Measurements from ENCODE around the gene OSBP2. TPM values are rescaled to one million over a fixed set of nuclear protein-coding genes. Genes with fewer than 3 reads are reported as not detected.

Gene OSBP2
- polyA plus RNA-seq, 1 donor (not counting 4 experiments of a cell fraction or from before 2014, with no cell fraction given) = 3.0 TPM

DNA sequence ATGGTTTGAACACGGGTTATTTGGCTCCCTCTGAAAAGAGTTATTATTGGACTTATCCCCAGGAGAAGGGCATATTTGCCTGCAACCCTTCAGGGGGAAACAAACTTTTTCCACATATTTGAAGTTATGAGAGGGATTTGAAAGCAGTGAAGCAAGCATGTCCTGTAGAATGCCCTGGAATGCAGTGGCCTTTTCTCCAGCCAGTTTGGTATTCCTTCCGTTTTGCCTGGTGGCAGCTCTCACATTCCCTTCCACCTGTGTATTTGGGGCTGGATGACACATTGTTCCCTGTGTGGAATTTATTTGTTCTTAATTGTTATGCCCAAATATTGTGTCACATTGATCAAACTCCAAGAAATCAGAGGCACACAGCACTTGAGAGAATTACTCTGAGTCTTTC lies 59.0 kb downstream of the OSBP2 start:
- Histone ChIP-seq H3K9me3 (ENCODE audit: control insufficient read depth, low read depth, low read length) (no peaks in the 10 kb centered on the region), H3K4me2 (ENCODE audit: control insufficient read depth, extremely low read depth, insufficient read depth, low read depth, low read length) (no peak overlapping the region), H3K4me3 (ENCODE audit: control insufficient read depth in 2 of 3, extremely low read depth in 1 of 3, insufficient read depth in 2 of 3, low read depth in 1 of 3, low read length in 3 of 3) (no peak overlapping the region), H2AFZ (ENCODE audit: control insufficient read depth, low read length) (no peak overlapping the region), H3K9me1 (ENCODE audit: control insufficient read depth, extremely low read depth, insufficient read depth, low read length) (no peaks in the 10 kb centered on the region), H3K9ac (ENCODE audit: control insufficient read depth, extremely low read depth, insufficient read depth, low read length) (no peak overlapping the region), H3K27ac (ENCODE audit: control insufficient read depth, insufficient read depth, low read length) (no peak overlapping the region), H3K4me1 (ENCODE audit: control insufficient read depth, extremely low read depth, insufficient read depth, low read length) (no peaks in the 10 kb centered on the region), H3K79me2 (ENCODE audit: control insufficient read depth, insufficient read depth, low read length) (no peaks in the 10 kb centered on the region), H3K27me3 (ENCODE audit: control insufficient read depth, extremely low read depth, insufficient read depth, low read length) (no peaks in the 10 kb centered on the region), H3K36me3 (ENCODE audit: control insufficient read depth in 2 of 2, extremely low read depth in 1 of 2, insufficient read depth in 2 of 2, low read length in 2 of 2) (no peaks in the 10 kb centered on the region), H4K20me1 (ENCODE audit: control insufficient read depth, extremely low read depth, insufficient read depth, low read length) (no peaks in the 10 kb centered on the region)
- FAIRE-seq = no peak
- no peak for DNase-seq (ENCODE audit: low read depth, low spot score)
- dilution Hi-C loops (cut with MboI; ENCODE audit: extremely low pct_ligation_motif_present, low sequenced_read_pairs) = no loop called here
- TF ChIP-seq, protein P1, sequence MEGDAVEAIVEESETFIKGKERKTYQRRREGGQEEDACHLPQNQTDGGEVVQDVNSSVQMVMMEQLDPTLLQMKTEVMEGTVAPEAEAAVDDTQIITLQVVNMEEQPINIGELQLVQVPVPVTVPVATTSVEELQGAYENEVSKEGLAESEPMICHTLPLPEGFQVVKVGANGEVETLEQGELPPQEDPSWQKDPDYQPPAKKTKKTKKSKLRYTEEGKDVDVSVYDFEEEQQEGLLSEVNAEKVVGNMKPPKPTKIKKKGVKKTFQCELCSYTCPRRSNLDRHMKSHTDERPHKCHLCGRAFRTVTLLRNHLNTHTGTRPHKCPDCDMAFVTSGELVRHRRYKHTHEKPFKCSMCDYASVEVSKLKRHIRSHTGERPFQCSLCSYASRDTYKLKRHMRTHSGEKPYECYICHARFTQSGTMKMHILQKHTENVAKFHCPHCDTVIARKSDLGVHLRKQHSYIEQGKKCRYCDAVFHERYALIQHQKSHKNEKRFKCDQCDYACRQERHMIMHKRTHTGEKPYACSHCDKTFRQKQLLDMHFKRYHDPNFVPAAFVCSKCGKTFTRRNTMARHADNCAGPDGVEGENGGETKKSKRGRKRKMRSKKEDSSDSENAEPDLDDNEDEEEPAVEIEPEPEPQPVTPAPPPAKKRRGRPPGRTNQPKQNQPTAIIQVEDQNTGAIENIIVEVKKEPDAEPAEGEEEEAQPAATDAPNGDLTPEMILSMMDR (optimal IDR thresholded peaks at IDR 0.05 in 1 of 3, IDR thresholded peaks at IDR 0.05 in 1 of 3, conservative IDR thresholded peaks at IDR 0.05 in 1 of 3; ENCODE audit: extremely low read depth in 1 of 3, insufficient read depth in 2 of 3, low read length in 3 of 3) = no peak
- TF ChIP-seq EZH2 (IDR thresholded peaks at IDR 0.05; ENCODE audit: low read length) = no peak

DNA sequence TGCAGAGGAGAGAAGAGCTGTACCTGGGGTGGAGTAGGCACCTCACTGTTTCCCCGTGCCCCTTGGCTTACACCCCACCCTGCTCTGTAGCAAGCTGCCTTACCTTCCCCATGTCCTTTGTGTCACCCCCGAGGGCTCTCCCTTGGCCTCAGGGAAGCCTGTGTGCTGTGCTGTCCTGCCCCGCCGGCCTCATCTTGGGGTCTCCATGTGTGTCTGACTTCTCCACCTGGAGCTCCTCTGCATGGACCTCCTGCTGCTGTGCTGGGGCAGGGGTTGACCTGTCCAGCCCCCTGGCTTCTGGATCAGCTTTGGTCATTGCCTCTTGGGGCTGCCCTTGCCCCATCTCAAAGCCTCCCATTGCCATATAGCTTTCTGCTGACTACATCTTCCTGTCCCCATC lies 59.8 kb downstream of the OSBP2 start:
- H3K4me2 ChIP-seq (ENCODE audit: control insufficient read depth, extremely low read depth, insufficient read depth, low read depth, low read length) = no peak overlapping the region
- dilution Hi-C loops (cut with MboI; ENCODE audit: extremely low pct_ligation_motif_present, low sequenced_read_pairs) = no loop called here
- H3K36me3 ChIP-seq (ENCODE audit: control insufficient read depth in 2 of 2, extremely low read depth in 1 of 2, insufficient read depth in 2 of 2, low read length in 2 of 2) = no peaks in the 10 kb centered on the region
- no peaks in the 10 kb centered on the region for H3K9me3 ChIP-seq (ENCODE audit: control insufficient read depth, low read depth, low read length)
- no peaks in the 10 kb centered on the region for H3K4me1 ChIP-seq (ENCODE audit: control insufficient read depth, extremely low read depth, insufficient read depth, low read length)
- H2AFZ ChIP-seq (ENCODE audit: control insufficient read depth, low read length) = no peak overlapping the region
- no peaks in the 10 kb centered on the region for H3K79me2 ChIP-seq (ENCODE audit: control insufficient read depth, insufficient read depth, low read length)
- H4K20me1 ChIP-seq (ENCODE audit: control insufficient read depth, extremely low read depth, insufficient read depth, low read length) = no peaks in the 10 kb centered on the region
- no peaks in the 10 kb centered on the region for H3K9me1 ChIP-seq (ENCODE audit: control insufficient read depth, extremely low read depth, insufficient read depth, low read length)
- no peaks in the 10 kb centered on the region for H3K27me3 ChIP-seq (ENCODE audit: control insufficient read depth, extremely low read depth, insufficient read depth, low read length)
- H3K9ac ChIP-seq (ENCODE audit: control insufficient read depth, extremely low read depth, insufficient read depth, low read length) = no peak overlapping the region
- no peak overlapping the region for H3K27ac ChIP-seq (ENCODE audit: control insufficient read depth, insufficient read depth, low read length)
- H3K4me3 ChIP-seq (ENCODE audit: control insufficient read depth in 2 of 3, extremely low read depth in 1 of 3, insufficient read depth in 2 of 3, low read depth in 1 of 3, low read length in 3 of 3) = no peak overlapping the region
- FAIRE-seq = no peak
- TF ChIP-seq EZH2 (IDR thresholded peaks at IDR 0.05; ENCODE audit: low read length) = no peak
- TF ChIP-seq, protein P1 (optimal IDR thresholded peaks at IDR 0.05 in 1 of 3, IDR thresholded peaks at IDR 0.05 in 1 of 3, conservative IDR thresholded peaks at IDR 0.05 in 1 of 3; ENCODE audit: extremely low read depth in 1 of 3, insufficient read depth in 2 of 3, low read length in 3 of 3) = no peak
- DNase-seq (ENCODE audit: low read depth, low spot score) = no peak

Data from keratinocyte (primary cell).